T-cell (primary cell): ENCODE measurements around the gene MBOAT1. TPM values are rescaled to one million over a fixed set of nuclear protein-coding genes. Genes with fewer than 3 reads are reported as not detected.

Experiments
- ATAC-seq, 4 experiments: fragments of 200-7000 bp in 3 of 4; fragments of 150-1000 bp in 1 of 4; cut with Tn5 transposase; replicated peaks in 1 of 4; 1 replicate in 3 of 4; 2 replicates in 1 of 4; pipeline ENCODE4 v1.10.0; 2021; ENCODE audit warnings: moderate library complexity in 3 of 4, mild to moderate bottlenecking in 2 of 4, moderate number of reproducible peaks in 1 of 4
- CTCF ChIA-PET, 2 donors: fragments of 300-600 bp; sonication (Branson Sonifier 250); formaldehyde crosslinking; loops; one replicate each; lab custom pipeline; 2022; ENCODE audit warnings: antibody characterized with exemption in 2 of 2; lab: Charles Lee
- POLR2A ChIA-PET, 2 donors: fragments of 300-600 bp; sonication (Branson Sonifier 250); formaldehyde crosslinking; loops; one replicate each; lab custom pipeline; 2022; ENCODE audit warnings: antibody characterized with exemption in 2 of 2; lab: Charles Lee
- DNase-seq, 35 experiments: peaks; one replicate each; pipeline versions ENCODE4 v3.0.0 to v3.0.0-alpha.2; 2013 to 2023
- H3K27ac ChIP-seq: one replicate; pipeline ENCODE4 v1.5.1; 2013; ENCODE audit warnings: low read length
- H3K27me3 ChIP-seq, 2 experiments: replicated peaks in 1 of 2; 1 replicate in 1 of 2; 2 replicates in 1 of 2; pipeline versions ENCODE4 v1.6.1 to v1.7.0; 2013; ENCODE audit warnings: low read length in 1 of 2, mixed read lengths in 1 of 2; ENCODE audit not compliant: control insufficient read depth in 2 of 2, insufficient read depth in 2 of 2; ENCODE audit errors: extremely low read depth in 1 of 2
- H3K36me3 ChIP-seq, 2 donors: 1 replicate in 1 of 2; 2 replicates in 1 of 2; pipeline versions ENCODE4 v1.6.1 to v1.7.0; 2013; ENCODE audit warnings: low read length in 1 of 2; ENCODE audit not compliant: control insufficient read depth in 2 of 2, insufficient read depth in 1 of 2; ENCODE audit errors: extremely low read depth in 1 of 2
- H3K4me1 ChIP-seq, 2 experiments: 1 replicate in 1 of 2; 2 replicates in 1 of 2; pipeline versions ENCODE4 v1.6.1 to v1.7.0; 2013; ENCODE audit warnings: low read length in 2 of 2, mixed read lengths in 1 of 2; ENCODE audit not compliant: insufficient read depth in 2 of 2, control insufficient read depth in 1 of 2; ENCODE audit errors: extremely low read depth in 1 of 2
- H3K4me3 ChIP-seq, 2 donors: 1 replicate in 1 of 2; 2 replicates in 1 of 2; pipeline versions ENCODE4 v1.5.1 to v1.7.0; 2013; ENCODE audit warnings: mild to moderate bottlenecking in 2 of 2, low read length in 1 of 2, moderate library complexity in 1 of 2; ENCODE audit not compliant: control insufficient read depth in 1 of 2; ENCODE audit errors: extremely low read depth in 1 of 2
- H3K9me3 ChIP-seq: 2 replicates; pipeline ENCODE4 v1.7.0; 2013
- H3K27ac Mint-ChIP-seq, 2 donors: one replicate each; pipeline ENCODE4 v1.8.0; 2020 to 2021; ENCODE audit warnings: mild to moderate bottlenecking in 2 of 2, mixed read lengths in 2 of 2
- H3K27me3 Mint-ChIP-seq, 2 donors: one replicate each; pipeline ENCODE4 v1.8.0; 2021 to 2022; ENCODE audit warnings: mixed read lengths in 2 of 2
- H3K36me3 Mint-ChIP-seq: one replicate; pipeline ENCODE4 v1.8.0; 2021; ENCODE audit warnings: mixed read lengths
- H3K4me1 Mint-ChIP-seq, 3 donors: one replicate each; pipeline ENCODE4 v1.8.0; 2020 to 2022; ENCODE audit warnings: mixed read lengths in 3 of 3, mild to moderate bottlenecking in 1 of 3
- H3K4me3 Mint-ChIP-seq, 3 donors: one replicate each; pipeline ENCODE4 v1.8.0; 2020 to 2022; ENCODE audit warnings: mild to moderate bottlenecking in 3 of 3, mixed read lengths in 3 of 3, moderate library complexity in 3 of 3
- H3K9me3 Mint-ChIP-seq, 3 donors: one replicate each; pipeline ENCODE4 v1.8.0; 2020 to 2022; ENCODE audit warnings: mixed read lengths in 3 of 3
- WGBS: methylation state at CpG from one replicate; pipeline ENCODE4 v1.1.5; 2013; ENCODE audit warnings: missing lambda C conversion rate; ENCODE audit not compliant: insufficient coverage; 5-methylcytosine and 5-hydroxymethylcytosine counted together
- total RNA-seq, 35 experiments: library from RNA in 6 of 35; stranded (reverse) in 6 of 35; fragments of 120-200 nt in 1 of 35; gene quantifications; one replicate each; pipeline versions ENCODE4 v1.2.1 to v1.2.4 and lab custom pipeline; 2013 to 2026

MBOAT1 gene
- total RNA-seq, 5 donors from 2014 or later (not counting 1 experiment from before 2014, with no cell fraction given): 8.3 to 21.5 (median 12.0) TPM

- Mint-ChIP-seq H3K9me3 (no peaks in the 10 kb centered on the region), H3K27ac (no peak overlapping the region), H3K4me3 (no peak overlapping the region), H3K4me1 (no peaks in the 10 kb centered on the region), H3K27me3 (no peaks in the 10 kb centered on the region), H3K36me3 (peaks cover 44% of the 10 kb centered on the region)
- ChIA-PET POLR2A (no interaction called here), CTCF (no interaction called here)
- no peak for DNase-seq
- peaks cover 0 to 59% of the 10 kb centered on the region in 2 donors for H3K36me3 ChIP-seq
- no peak overlapping the region for H3K27ac ChIP-seq
- 73% methylated on average over 2 of the region's 3 CpGs for WGBS
- H3K9me3 ChIP-seq: no peaks in the 10 kb centered on the region
- H3K27me3 ChIP-seq: no peaks in the 10 kb centered on the region
- H3K4me3 ChIP-seq: no peak overlapping the region
- no peak for ATAC-seq
- H3K4me1 ChIP-seq: no peaks in the 10 kb centered on the region
Observed at GRCh38 chr6:20117474-20117873, 94.8 kb downstream of the MBOAT1 start.

DNA sequence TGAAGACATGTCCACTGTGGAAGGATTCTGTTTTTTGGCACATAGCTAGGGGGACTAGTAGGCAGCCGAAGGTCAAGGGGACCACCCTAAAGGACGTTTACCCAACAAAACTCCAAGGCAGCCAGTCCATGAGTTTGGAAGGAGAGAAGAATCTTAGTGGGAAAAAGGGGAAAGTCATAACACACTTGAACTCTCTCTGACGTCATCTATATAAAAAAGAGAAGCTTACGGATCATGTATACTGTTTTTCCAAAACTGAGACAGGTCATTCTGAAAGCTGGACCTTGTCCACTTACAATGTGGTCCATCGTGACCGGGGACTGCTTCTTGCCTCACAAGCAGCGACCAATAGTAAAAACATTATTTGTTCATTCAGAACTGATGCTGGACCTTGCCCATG is 95.5 kb downstream of the MBOAT1 start:
- ChIA-PET POLR2A (no interaction called here), CTCF (interaction anchor here in 1 of 2 donors (1.0 kb wide), 1 partner anchor 10 kb away, joined by 5 read pairs; no protein-coding TSS in a partner anchor)
- no peaks in the 10 kb centered on the region for H3K4me1 ChIP-seq
- DNase-seq (no peak), ATAC-seq (no peak)
- Mint-ChIP-seq H3K4me1 (no peaks in the 10 kb centered on the region), H3K27me3 (no peaks in the 10 kb centered on the region), H3K4me3 (no peak overlapping the region), H3K36me3 (peaks cover 45% of the 10 kb centered on the region), H3K27ac (no peak overlapping the region), H3K9me3 (no peaks in the 10 kb centered on the region)
- H3K4me3 ChIP-seq: no peak overlapping the region
- no peaks in the 10 kb centered on the region for H3K9me3 ChIP-seq
- H3K27ac ChIP-seq: no peak overlapping the region
- peaks cover 0 to 64% of the 10 kb centered on the region in 2 donors for H3K36me3 ChIP-seq
- no peaks in the 10 kb centered on the region for H3K27me3 ChIP-seq
- 98% methylated on average over 5 of the region's 7 CpGs for WGBS

DNA sequence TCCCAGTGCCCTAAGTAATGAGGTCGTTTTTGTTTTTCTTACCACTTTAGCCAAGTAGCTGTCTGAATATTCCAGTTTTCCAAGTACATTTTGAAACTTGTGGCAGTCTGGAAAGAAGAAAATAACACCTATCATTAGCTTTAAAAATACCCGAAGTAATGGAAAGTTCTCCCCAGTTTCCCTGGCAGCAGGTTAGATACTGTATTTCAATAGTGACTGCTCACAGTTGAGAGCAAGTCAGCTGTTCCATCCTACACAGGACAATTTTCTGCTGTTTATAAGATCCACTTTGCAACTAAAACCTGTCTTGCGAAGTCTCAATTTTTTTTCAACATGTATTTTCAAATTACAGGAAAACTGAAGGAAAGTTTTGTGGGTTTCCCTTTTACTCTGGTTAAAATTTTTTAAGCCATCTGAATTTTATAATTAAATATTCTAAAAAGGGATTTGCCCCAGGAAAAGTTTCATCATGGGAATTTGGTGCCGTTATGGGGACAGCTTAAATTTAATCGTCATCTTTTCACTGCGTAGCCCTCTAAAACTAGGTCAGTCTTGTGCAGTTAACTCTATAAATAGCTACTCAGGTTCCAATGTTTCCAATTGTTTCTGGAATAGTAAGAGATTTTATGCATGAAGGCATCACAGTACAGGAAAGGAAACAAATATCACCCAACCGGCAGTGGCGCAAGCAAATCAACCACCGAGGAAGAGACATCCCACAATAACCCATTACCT is 96.9 kb downstream of the MBOAT1 start:
- Histone ChIP-seq H3K27ac (no peak overlapping the region), H3K4me3 (no peak overlapping the region), H3K9me3 (no peaks in the 10 kb centered on the region), H3K4me1 (no peaks in the 10 kb centered on the region), H3K27me3 (no peaks in the 10 kb centered on the region), H3K36me3 (peaks cover 0 to 69% of the 10 kb centered on the region in 2 donors)
- Mint-ChIP-seq H3K4me1 (no peaks in the 10 kb centered on the region), H3K4me3 (no peak overlapping the region), H3K36me3 (peaks cover 48% of the 10 kb centered on the region), H3K27me3 (no peaks in the 10 kb centered on the region), H3K27ac (no peak overlapping the region), H3K9me3 (no peaks in the 10 kb centered on the region)
- ChIA-PET POLR2A (interaction anchor here in 1 of 2 donors (0.6 kb wide), 1 partner anchor 10 kb away, joined by 4 read pairs; no protein-coding TSS in a partner anchor), CTCF (interaction anchor here in 1 of 2 donors (0.6 kb wide), 1 partner anchor 777 kb away, joined by 6 read pairs; no protein-coding TSS in a partner anchor)
- ATAC-seq: no peak
- no peak for DNase-seq
- no CpG with 5 or more reads among the region's 9 CpGs for WGBS

GRCh38 chr6:20113649-20114224 is 98.5 kb downstream of the MBOAT1 start:
- Histone ChIP-seq H3K27ac (no peak overlapping the region), H3K36me3 (peaks cover 0 to 65% of the 10 kb centered on the region in 2 donors), H3K9me3 (no peaks in the 10 kb centered on the region), H3K27me3 (no peaks in the 10 kb centered on the region), H3K4me1 (no peaks in the 10 kb centered on the region), H3K4me3 (no peak overlapping the region)
- ChIA-PET POLR2A (no interaction called here), CTCF (no interaction called here)
- no peaks in the 10 kb centered on the region for H3K9me3 Mint-ChIP-seq
- no peak overlapping the region for H3K4me3 Mint-ChIP-seq
- no peak overlapping the region for H3K27ac Mint-ChIP-seq
- DNase-seq (no peak), ATAC-seq (no peak)
- no peaks in the 10 kb centered on the region for H3K27me3 Mint-ChIP-seq
- WGBS: no CpG with 5 or more reads among the region's 2 CpGs
- H3K4me1 Mint-ChIP-seq: no peaks in the 10 kb centered on the region
- H3K36me3 Mint-ChIP-seq: peaks cover 49% of the 10 kb centered on the region

- no peak for ATAC-seq
- no peak overlapping the region for H3K4me3 Mint-ChIP-seq
- POLR2A ChIA-PET: no interaction called here
- DNase-seq: no peak
- CTCF ChIA-PET: no interaction called here
- no peaks in the 10 kb centered on the region for H3K9me3 Mint-ChIP-seq
- Histone ChIP-seq H3K4me1 (no peaks in the 10 kb centered on the region), H3K4me3 (no peak overlapping the region), H3K27ac (no peak overlapping the region), H3K36me3 (peaks cover 0 to 64% of the 10 kb centered on the region in 2 donors), H3K27me3 (no peaks in the 10 kb centered on the region), H3K9me3 (no peaks in the 10 kb centered on the region)
- peaks cover 49% of the 10 kb centered on the region for H3K36me3 Mint-ChIP-seq
- no peak overlapping the region for H3K27ac Mint-ChIP-seq
- H3K27me3 Mint-ChIP-seq: no peaks in the 10 kb centered on the region
- 100% methylated on average over 1 of the region's 5 CpGs for WGBS
- H3K4me1 Mint-ChIP-seq: no peaks in the 10 kb centered on the region
Observed at GRCh38 chr6:20112841-20113240, 99.4 kb downstream of the MBOAT1 start.

- Histone ChIP-seq H3K27ac (no peak overlapping the region), H3K9me3 (no peaks in the 10 kb centered on the region), H3K36me3 (peaks cover 0 to 64% of the 10 kb centered on the region in 2 donors), H3K27me3 (no peaks in the 10 kb centered on the region), H3K4me3 (no peak overlapping the region), H3K4me1 (no peaks in the 10 kb centered on the region)
- no peaks in the 10 kb centered on the region for H3K4me1 Mint-ChIP-seq
- no peak overlapping the region for H3K4me3 Mint-ChIP-seq
- H3K36me3 Mint-ChIP-seq: peaks cover 50% of the 10 kb centered on the region
- H3K27me3 Mint-ChIP-seq: no peaks in the 10 kb centered on the region
- H3K9me3 Mint-ChIP-seq: no peaks in the 10 kb centered on the region
- ChIA-PET CTCF (no interaction called here), POLR2A (no interaction called here)
- H3K27ac Mint-ChIP-seq: no peak overlapping the region
- no CpG with 5 or more reads among the region's 5 CpGs for WGBS
- DNase-seq (no peak), ATAC-seq (no peak)
Observed at GRCh38 chr6:20112241-20112640, 100.0 kb downstream of the MBOAT1 start.
